ENCODE results near the gene PCK2. TPM values are rescaled to one million over a fixed set of nuclear protein-coding genes. Genes with fewer than 3 reads are reported as not detected.

The PCK2 gene
- total and polyA plus RNA-seq, 2 of the 13 experiments (the other 11 are each of a cell fraction or from before 2014, with no cell fraction given), result 129 to 272 TPM

DNA sequence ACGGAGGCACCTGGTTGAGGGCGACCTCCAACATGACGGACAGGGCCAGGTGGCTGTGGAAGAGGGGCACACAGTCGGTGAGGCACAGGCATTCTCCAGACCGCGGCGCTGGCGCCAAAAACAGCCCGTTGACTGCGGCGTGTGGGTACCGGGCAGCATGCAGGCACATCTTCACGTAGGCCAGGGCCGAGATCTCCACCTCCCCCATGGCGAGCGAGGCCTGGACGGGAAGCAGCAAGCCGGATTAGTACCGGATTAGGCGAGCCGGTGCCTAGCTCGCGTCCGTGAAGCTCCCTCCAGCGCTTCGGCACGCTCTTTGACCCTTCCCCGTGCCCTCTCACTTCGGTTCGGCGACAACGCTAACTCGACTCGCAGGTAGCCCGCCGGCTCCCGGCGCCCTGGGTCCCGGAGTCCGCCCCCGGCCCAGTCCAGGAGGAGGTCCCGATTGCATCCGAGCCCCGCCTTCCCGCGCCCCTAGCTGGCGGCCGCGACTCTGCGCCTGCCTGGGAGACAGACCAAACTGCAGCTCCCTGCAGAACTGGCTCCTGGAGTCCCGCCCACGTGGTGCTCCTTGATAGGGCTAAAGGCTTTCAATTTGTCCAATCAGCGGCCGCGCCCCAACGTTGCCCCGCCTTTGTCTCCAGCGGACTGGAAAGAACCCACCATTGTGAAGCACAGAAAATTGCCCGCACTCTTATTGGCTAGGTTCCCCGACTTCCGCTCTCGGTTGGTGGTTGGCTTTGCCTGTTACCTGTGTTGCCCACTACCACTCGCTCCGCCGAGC, 47.2 kb downstream of the PCK2 start, which contains the start of gene EMC9 (continued):
- TF ChIP-seq SNAPC2 (CRISPR knock-in tag; IDR thresholded peaks at IDR 0.05) (peak; percentile 45; the same call in 1 of the 2 replicates), PHF20 (CRISPR knock-in tag; IDR thresholded peaks at IDR 0.05) (no peak), FOXA3 (CRISPR knock-in tag; IDR thresholded peaks at IDR 0.05) (peak; percentile 64), NFE2L1 (CRISPR knock-in tag; IDR thresholded peaks at IDR 0.05; ENCODE audit: borderline replicate concordance) (peak; percentile 92; the same call in 1 of the 2 replicates), ATF7-NPFF (CRISPR knock-in tag; IDR thresholded peaks at IDR 0.05; ENCODE audit: low read depth) (peak; percentile 96), E2F5 (CRISPR knock-in tag; conservative IDR thresholded peaks at IDR 0.05) (peak; percentile 88), TOPORS (CRISPR knock-in tag; IDR thresholded peaks at IDR 0.05) (peak; percentile 99), ZNF777 (CRISPR knock-in tag; IDR thresholded peaks at IDR 0.05) (peak; percentile 76), ZNF749 (CRISPR knock-in tag; IDR thresholded peaks at IDR 0.05; ENCODE audit: borderline replicate concordance) (peak; percentile 99), ZNF629 (CRISPR knock-in tag; conservative IDR thresholded peaks at IDR 0.05) (peak; percentile 60; the same call in 1 of the 2 replicates), MED13 (CRISPR knock-in tag; IDR thresholded peaks at IDR 0.05) (peak; percentile 95), ZNF407 (CRISPR knock-in tag; IDR thresholded peaks at IDR 0.05; ENCODE audit: not compliant biosample characterization) (peak; percentile 97), CREB1 (IDR thresholded peaks at IDR 0.05) (peak; percentile 91), CREB1 (CRISPR knock-in tag; IDR thresholded peaks at IDR 0.05) (no peak)
- TF ChIP-seq, protein P1, sequence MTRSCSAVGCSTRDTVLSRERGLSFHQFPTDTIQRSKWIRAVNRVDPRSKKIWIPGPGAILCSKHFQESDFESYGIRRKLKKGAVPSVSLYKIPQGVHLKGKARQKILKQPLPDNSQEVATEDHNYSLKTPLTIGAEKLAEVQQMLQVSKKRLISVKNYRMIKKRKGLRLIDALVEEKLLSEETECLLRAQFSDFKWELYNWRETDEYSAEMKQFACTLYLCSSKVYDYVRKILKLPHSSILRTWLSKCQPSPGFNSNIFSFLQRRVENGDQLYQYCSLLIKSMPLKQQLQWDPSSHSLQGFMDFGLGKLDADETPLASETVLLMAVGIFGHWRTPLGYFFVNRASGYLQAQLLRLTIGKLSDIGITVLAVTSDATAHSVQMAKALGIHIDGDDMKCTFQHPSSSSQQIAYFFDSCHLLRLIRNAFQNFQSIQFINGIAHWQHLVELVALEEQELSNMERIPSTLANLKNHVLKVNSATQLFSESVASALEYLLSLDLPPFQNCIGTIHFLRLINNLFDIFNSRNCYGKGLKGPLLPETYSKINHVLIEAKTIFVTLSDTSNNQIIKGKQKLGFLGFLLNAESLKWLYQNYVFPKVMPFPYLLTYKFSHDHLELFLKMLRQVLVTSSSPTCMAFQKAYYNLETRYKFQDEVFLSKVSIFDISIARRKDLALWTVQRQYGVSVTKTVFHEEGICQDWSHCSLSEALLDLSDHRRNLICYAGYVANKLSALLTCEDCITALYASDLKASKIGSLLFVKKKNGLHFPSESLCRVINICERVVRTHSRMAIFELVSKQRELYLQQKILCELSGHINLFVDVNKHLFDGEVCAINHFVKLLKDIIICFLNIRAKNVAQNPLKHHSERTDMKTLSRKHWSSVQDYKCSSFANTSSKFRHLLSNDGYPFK (CRISPR knock-in tag; IDR thresholded peaks at IDR 0.05; ENCODE audit: borderline replicate concordance), result peak; percentile 93
